ENCODE results near the gene CAAP1. TPM values are rescaled to one million over a fixed set of nuclear protein-coding genes. Genes with fewer than 3 reads are reported as not detected.

Gene CAAP1
- total RNA-seq, 1 experiment from 2014 or later = 24.1 TPM

GRCh38 chr9:26791274-26791673 is 101.3 kb downstream of the CAAP1 start:
- ChIA-PET CTCF (no interaction called here), POLR2A (ENCODE audit: unreplicated experiment) (no interaction called here)
- Histone ChIP-seq H3K9ac (ENCODE audit: low read length) (no peak overlapping the region), H4K20me1 (ENCODE audit: low read length) (no peaks in the 10 kb centered on the region), H3K4me1 (ENCODE audit: insufficient read depth, low read length) (peaks cover 6% of the 10 kb centered on the region; the same call in 1 of the 2 replicates), H3K9me3 (ENCODE audit: low read length) (no peaks in the 10 kb centered on the region), H3F3A (ENCODE audit: low read length, unreplicated experiment) (no peaks in the 10 kb centered on the region), H3K9me2 (replicated peaks; ENCODE audit: low read length) (no peaks in the 10 kb centered on the region), H3K4me2 (ENCODE audit: low read length) (no peak overlapping the region), H3K27ac (ENCODE audit: low read length) (no peak overlapping the region), H2AFZ (ENCODE audit: low read length) (no peak overlapping the region), H3K36me3 (ENCODE audit: low read depth, low read length) (no peaks in the 10 kb centered on the region), H3K79me2 (ENCODE audit: low read length) (no peaks in the 10 kb centered on the region), H3K4me3 (ENCODE audit: low read length) (no peak overlapping the region), H3K27me3 (ENCODE audit: low read length) (no peaks in the 10 kb centered on the region)
- BruUV-seq (replicated peaks) = no TSS peak
- no peak for TF ChIP-seq EZH2 (IDR thresholded peaks at IDR 0.05; ENCODE audit: low read length, unreplicated experiment)
- DNase-seq (no peak), ATAC-seq (no peak)
- intact Hi-C loops (cut with micrococcal nuclease) = loop anchor here (10.0 kb wide), 1 partner anchor 46 kb away; no protein-coding TSS in a partner anchor

Other genes starting within 250 kb of the CAAP1 start
- gene PLAA, start 54.4 kb upstream of the CAAP1 start, total RNA-seq (2014; rRNA removed) = 27.2 and 34.6 TPM in 2 replicates
- 5.5 and 6.2 TPM in 2 replicates for gene IFT74, start 63.6 kb upstream of the CAAP1 start, total RNA-seq (2014; rRNA removed)
- not detected in 2 replicates for gene LRRC19, start 112.9 kb upstream of the CAAP1 start, total RNA-seq (2014; rRNA removed)
- 0.07 TPM in 1 of 2 replicates, not detected in the other for gene TEK, start 216.4 kb upstream of the CAAP1 start, total RNA-seq (2014; rRNA removed)